T-helper 1 cell treated with Interleukin-12 subunit alpha and Interleukin-12 subunit beta and Interleukin-4 antibody, amounts not matched to agents 30 μg/mL and 1 μg/mL, for 36 hours (primary cell): ENCODE results near the gene TAF15.

Experiments
- H3K27ac Mint-ChIP-seq: one replicate; pipeline ENCODE4 v1.8.0; 2021; ENCODE audit warnings: mild to moderate bottlenecking, mixed read lengths
- H3K27me3 Mint-ChIP-seq: one replicate; pipeline ENCODE4 v1.8.0; 2021; ENCODE audit warnings: low read depth, mixed read lengths
- H3K36me3 Mint-ChIP-seq: one replicate; pipeline ENCODE4 v1.8.0; 2021; ENCODE audit warnings: low read depth, mixed read lengths
- H3K4me1 Mint-ChIP-seq: one replicate; pipeline ENCODE4 v1.8.0; 2021; ENCODE audit warnings: low read depth, mixed read lengths
- H3K4me3 Mint-ChIP-seq: one replicate; pipeline ENCODE4 v1.8.0; 2021; ENCODE audit warnings: mild to moderate bottlenecking, moderate library complexity, mixed read lengths
- H3K9me3 Mint-ChIP-seq: one replicate; pipeline ENCODE4 v1.8.0; 2021; ENCODE audit warnings: mixed read lengths

The TAF15 gene

DNA sequence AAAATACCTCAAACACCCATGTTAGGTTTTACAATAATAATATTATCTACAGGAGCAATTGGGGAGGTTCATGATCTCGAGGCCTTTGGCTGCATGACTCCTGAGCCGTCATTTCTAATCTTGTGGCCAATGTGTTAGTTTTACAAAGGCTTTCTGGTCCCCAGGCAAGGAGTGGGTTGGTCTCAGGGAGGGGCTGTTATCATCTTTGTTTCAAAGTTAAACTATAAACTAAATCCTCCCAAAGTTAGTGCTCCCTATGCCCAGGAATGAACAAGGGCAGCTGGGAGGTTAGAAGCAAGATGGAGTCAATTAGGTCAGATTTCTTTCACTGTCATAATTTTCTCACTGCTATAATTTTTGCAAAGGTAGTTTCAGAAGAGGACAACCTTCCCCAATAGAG is 80.0 kb downstream of the TAF15 start:
- Mint-ChIP-seq H3K4me1 (peaks cover 58% of the 10 kb centered on the region), H3K27ac (peak overlapping the region; percentile 87)

GRCh38 chr17:35889818-35890773 is 80.8 kb downstream of the TAF15 start:
- H3K9me3 Mint-ChIP-seq: peaks cover 3% of the 10 kb centered on the region
- peak overlapping the region; percentile 87 for H3K27ac Mint-ChIP-seq
- H3K36me3 Mint-ChIP-seq: peaks cover 12% of the 10 kb centered on the region
- no peaks in the 10 kb centered on the region for H3K27me3 Mint-ChIP-seq
- peak overlapping the region; percentile 67 for H3K4me3 Mint-ChIP-seq
- peaks cover 58% of the 10 kb centered on the region for H3K4me1 Mint-ChIP-seq

More for the DNA sequence above, 80.0 kb downstream of the TAF15 start:
- Mint-ChIP-seq H3K27me3 (no peaks in the 10 kb centered on the region), H3K9me3 (peaks cover 3% of the 10 kb centered on the region), H3K36me3 (peaks cover 12% of the 10 kb centered on the region), H3K4me3 (peak overlapping the region; percentile 40)

GRCh38 chr17:35890774-35891155 is 81.5 kb downstream of the TAF15 start:
- Mint-ChIP-seq H3K27ac (peak overlapping the region; percentile 87), H3K4me3 (peak overlapping the region; percentile 36), H3K4me1 (peaks cover 59% of the 10 kb centered on the region), H3K27me3 (no peaks in the 10 kb centered on the region), H3K9me3 (peaks cover 3% of the 10 kb centered on the region), H3K36me3 (peaks cover 12% of the 10 kb centered on the region)

DNA sequence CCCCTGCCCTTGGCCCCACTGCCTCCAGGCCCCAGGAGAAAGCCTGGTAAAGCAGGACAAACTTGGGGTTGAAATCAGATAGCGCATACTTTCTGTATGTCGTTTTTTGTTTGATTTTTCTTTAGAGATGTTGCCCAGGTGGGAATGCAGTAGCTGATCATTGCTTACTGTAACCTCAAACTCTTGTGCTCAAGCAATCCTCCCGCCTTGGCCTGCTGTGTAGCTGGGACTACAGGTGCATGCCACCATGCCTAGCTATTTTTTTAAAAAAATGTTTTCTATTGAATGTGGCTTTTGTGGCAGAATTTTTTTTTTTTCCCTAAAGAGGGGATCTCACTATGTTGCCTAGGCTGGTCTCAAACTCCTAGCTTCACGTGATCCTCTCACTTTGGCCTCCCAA is 82.0 kb downstream of the TAF15 start:
- Mint-ChIP-seq H3K9me3 (peaks cover 3% of the 10 kb centered on the region), H3K27ac (peak overlapping the region; percentile 87), H3K27me3 (no peaks in the 10 kb centered on the region), H3K4me3 (peak overlapping the region; percentile 36), H3K4me1 (peaks cover 64% of the 10 kb centered on the region), H3K36me3 (peaks cover 14% of the 10 kb centered on the region)

GRCh38 chr17:35892091-35893035 is 83.1 kb downstream of the TAF15 start:
- Mint-ChIP-seq H3K4me3 (peak overlapping the region; percentile 74), H3K4me1 (peaks cover 67% of the 10 kb centered on the region), H3K9me3 (peaks cover 3% of the 10 kb centered on the region), H3K27me3 (no peaks in the 10 kb centered on the region), H3K27ac (peak overlapping the region; percentile 87), H3K36me3 (peaks cover 14% of the 10 kb centered on the region)

- no peak overlapping the region for H3K4me3 Mint-ChIP-seq
- no peak overlapping the region for H3K27ac Mint-ChIP-seq
- H3K4me1 Mint-ChIP-seq: peaks cover 67% of the 10 kb centered on the region
- peaks cover 14% of the 10 kb centered on the region for H3K36me3 Mint-ChIP-seq
- H3K9me3 Mint-ChIP-seq: peaks cover 3% of the 10 kb centered on the region
- H3K27me3 Mint-ChIP-seq: no peaks in the 10 kb centered on the region
Measured at GRCh38 chr17:35893751-35894150, 84.5 kb downstream of the TAF15 start.

GRCh38 chr17:35894206-35894605 is 84.9 kb downstream of the TAF15 start:
- Mint-ChIP-seq H3K27ac (no peak overlapping the region), H3K4me3 (no peak overlapping the region), H3K27me3 (no peaks in the 10 kb centered on the region), H3K9me3 (peaks cover 3% of the 10 kb centered on the region), H3K36me3 (peaks cover 10% of the 10 kb centered on the region), H3K4me1 (peaks cover 67% of the 10 kb centered on the region)

- Mint-ChIP-seq H3K4me3 (peak overlapping the region; percentile 63), H3K9me3 (peaks cover 3% of the 10 kb centered on the region), H3K36me3 (peaks cover 10% of the 10 kb centered on the region), H3K4me1 (peaks cover 64% of the 10 kb centered on the region), H3K27me3 (no peaks in the 10 kb centered on the region), H3K27ac (peak overlapping the region; percentile 92)
Measured at GRCh38 chr17:35895636-35896587, 86.6 kb downstream of the TAF15 start.
